LNCaP clone FGC (cell line): ENCODE measurements around the gene ZBTB16.

Source experiments
- DNase-seq: peaks from one replicate; pipeline ENCODE4 v3.0.0-alpha.2; 2011; ENCODE audit warnings: low read depth
- H3K4me3 ChIP-seq: 2 replicates; pipeline ENCODE4 v1.5.1; 2011; ENCODE audit warnings: mild to moderate bottlenecking, low read depth, low read length, control low read depth
- CTCF ChIP-seq: IDR thresholded peaks from 2 replicates; pipeline ENCODE4 v1.5.1; 2012; ENCODE audit warnings: mild to moderate bottlenecking; ENCODE audit not compliant: control insufficient read depth, insufficient read depth; ENCODE audit errors: extremely low read depth

Gene ZBTB16

GRCh38 chr11:114170226-114170625, 110.7 kb downstream of the ZBTB16 start:
- no peak for TF ChIP-seq CTCF
- DNase-seq: no peak
- H3K4me3 ChIP-seq: no peak overlapping the region

- no peak for DNase-seq
- H3K4me3 ChIP-seq: no peak overlapping the region
- TF ChIP-seq CTCF: no peak
Measured at GRCh38 chr11:114171257-114172054, 111.9 kb downstream of the ZBTB16 start.

GRCh38 chr11:114172055-114172861, 112.7 kb downstream of the ZBTB16 start:
- TF ChIP-seq CTCF: no peak
- no peak for DNase-seq
- H3K4me3 ChIP-seq: no peak overlapping the region

GRCh38 chr11:114172871-114173444, 113.4 kb downstream of the ZBTB16 start:
- DNase-seq: no peak
- H3K4me3 ChIP-seq: no peak overlapping the region
- no peak for TF ChIP-seq CTCF

- no peak for TF ChIP-seq CTCF
- no peak for DNase-seq
- no peak overlapping the region for H3K4me3 ChIP-seq
Measured at GRCh38 chr11:114173843-114174242, 114.3 kb downstream of the ZBTB16 start.

GRCh38 chr11:114174712-114175495, 115.4 kb downstream of the ZBTB16 start:
- no peak for DNase-seq
- H3K4me3 ChIP-seq: no peak overlapping the region
- no peak for TF ChIP-seq CTCF
